PC-3 (cell line): ENCODE measurements around the gene PCDHA6.

Source experiments
- EZH2 ChIP-seq: fragments of 300-600 bp; sonication (generic); IDR thresholded peaks from one replicate; pipeline ENCODE4 v1.6.1; 2017; ENCODE audit warnings: antibody characterized with exemption, mild to moderate bottlenecking, low read length; ENCODE audit not compliant: unreplicated experiment
- EZH2phosphoT487 ChIP-seq: fragments of 300-600 bp; sonication (generic); IDR thresholded peaks from 2 replicates; pipeline ENCODE4 v1.6.1; 2018; ENCODE audit warnings: mild to moderate bottlenecking, antibody characterized with exemption, low read length, borderline replicate concordance
- TF ChIP-seq, protein P1 (sequence below): fragments of 300-600 bp; sonication (generic); conservative IDR thresholded peaks from 2 replicates; pipeline ENCODE4 v1.5.1; 2017; ENCODE audit warnings: antibody characterized with exemption, low read depth, mild to moderate bottlenecking, low read length

DNA sequence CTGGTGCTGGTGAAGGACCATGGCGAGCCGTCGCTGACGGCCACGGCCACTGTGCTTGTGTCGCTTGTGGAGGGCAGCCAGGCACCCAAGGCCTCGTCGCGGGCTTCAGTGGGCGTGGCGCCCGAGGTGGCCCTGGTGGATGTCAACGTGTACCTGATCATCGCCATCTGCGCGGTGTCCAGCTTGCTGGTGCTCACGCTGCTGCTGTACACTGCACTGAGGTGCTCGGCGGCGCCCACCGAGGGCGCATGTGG, 30.2 kb downstream of the PCDHA6 start:
- TF ChIP-seq, protein P1, sequence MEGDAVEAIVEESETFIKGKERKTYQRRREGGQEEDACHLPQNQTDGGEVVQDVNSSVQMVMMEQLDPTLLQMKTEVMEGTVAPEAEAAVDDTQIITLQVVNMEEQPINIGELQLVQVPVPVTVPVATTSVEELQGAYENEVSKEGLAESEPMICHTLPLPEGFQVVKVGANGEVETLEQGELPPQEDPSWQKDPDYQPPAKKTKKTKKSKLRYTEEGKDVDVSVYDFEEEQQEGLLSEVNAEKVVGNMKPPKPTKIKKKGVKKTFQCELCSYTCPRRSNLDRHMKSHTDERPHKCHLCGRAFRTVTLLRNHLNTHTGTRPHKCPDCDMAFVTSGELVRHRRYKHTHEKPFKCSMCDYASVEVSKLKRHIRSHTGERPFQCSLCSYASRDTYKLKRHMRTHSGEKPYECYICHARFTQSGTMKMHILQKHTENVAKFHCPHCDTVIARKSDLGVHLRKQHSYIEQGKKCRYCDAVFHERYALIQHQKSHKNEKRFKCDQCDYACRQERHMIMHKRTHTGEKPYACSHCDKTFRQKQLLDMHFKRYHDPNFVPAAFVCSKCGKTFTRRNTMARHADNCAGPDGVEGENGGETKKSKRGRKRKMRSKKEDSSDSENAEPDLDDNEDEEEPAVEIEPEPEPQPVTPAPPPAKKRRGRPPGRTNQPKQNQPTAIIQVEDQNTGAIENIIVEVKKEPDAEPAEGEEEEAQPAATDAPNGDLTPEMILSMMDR: no peak
- TF ChIP-seq EZH2 (no peak), EZH2phosphoT487 (no peak)
